Loucy (cell line): ENCODE results near the gene ZCCHC12.

ENCODE experiments used
- H2AFZ ChIP-seq: fragments of 200-600 bp; sonication (generic); 2 replicates; pipeline ENCODE4 v1.6.0; 2016; ENCODE audit warnings: antibody characterized with exemption, mild to moderate bottlenecking, low read length, moderate library complexity
- H3F3A ChIP-seq: fragments of 200-600 bp; 2 replicates; pipeline ENCODE4 v1.6.0; 2016; ENCODE audit warnings: antibody characterized with exemption, low read depth, mild to moderate bottlenecking
- H3K27me3 ChIP-seq: fragments of 200-600 bp; sonication (generic); 2 replicates; pipeline ENCODE4 v1.6.1; 2014; ENCODE audit warnings: low read length, mild to moderate bottlenecking; ENCODE audit not compliant: insufficient read depth, poor library complexity, severe bottlenecking
- H3K36me3 ChIP-seq: fragments of 200-600 bp; sonication (generic); 2 replicates; pipeline ENCODE4 v1.6.1; 2016; ENCODE audit warnings: low read length; ENCODE audit not compliant: insufficient read depth
- H3K4me1 ChIP-seq: fragments of 200-600 bp; sonication (generic); 2 replicates; pipeline ENCODE4 v1.5.1; 2014; ENCODE audit warnings: low read length, mild to moderate bottlenecking; ENCODE audit not compliant: insufficient read depth, poor library complexity, severe bottlenecking
- H3K4me2 ChIP-seq: fragments of 200-600 bp; sonication (generic); 2 replicates; pipeline ENCODE4 v1.6.0; 2014; ENCODE audit warnings: antibody characterized with exemption, low read length, low read depth, mild to moderate bottlenecking; ENCODE audit not compliant: poor library complexity, severe bottlenecking
- H3K4me3 ChIP-seq: fragments of 200-600 bp; sonication (generic); 2 replicates; pipeline ENCODE4 v1.5.1; 2014; ENCODE audit warnings: low read length, mild to moderate bottlenecking, mixed read lengths; ENCODE audit not compliant: poor library complexity, severe bottlenecking
- H3K79me2 ChIP-seq: fragments of 200-600 bp; sonication (generic); 2 replicates; pipeline ENCODE4 v1.6.1; 2014; ENCODE audit warnings: low read length; ENCODE audit not compliant: insufficient read depth
- H3K9ac ChIP-seq: fragments of 200-600 bp; sonication (generic); 2 replicates; pipeline ENCODE4 v1.6.0; 2014; ENCODE audit warnings: mild to moderate bottlenecking, low read depth, low read length, moderate library complexity; ENCODE audit not compliant: poor library complexity, severe bottlenecking
- H3K9me2 ChIP-seq: fragments of 200-600 bp; sonication (generic); replicated peaks from 2 replicates; pipeline ENCODE4 v1.6.1; 2016; ENCODE audit warnings: low read depth, low read length, mixed read lengths
- H3K9me3 ChIP-seq: fragments of 200-600 bp; sonication (generic); 2 replicates; pipeline ENCODE4 v1.6.1; 2014; ENCODE audit warnings: mild to moderate bottlenecking, antibody characterized with exemption, low read length, low read depth; ENCODE audit not compliant: insufficient read depth
- H4K20me1 ChIP-seq: fragments of 200-600 bp; sonication (generic); 2 replicates; pipeline ENCODE4 v1.6.0; 2014; ENCODE audit warnings: antibody characterized with exemption, low read length, mild to moderate bottlenecking; ENCODE audit not compliant: insufficient read depth, poor library complexity, severe bottlenecking
- EZH2phosphoT487 ChIP-seq: fragments of 200-600 bp; IDR thresholded peaks from 2 replicates; pipeline ENCODE4 v1.6.1; 2018; ENCODE audit warnings: antibody characterized with exemption, mild to moderate bottlenecking, moderate library complexity, borderline replicate concordance
- TF ChIP-seq, protein P1 (sequence below): fragments of 200-600 bp; sonication (generic); conservative IDR thresholded peaks from 2 replicates; pipeline ENCODE4 v1.5.1; 2014; ENCODE audit warnings: mild to moderate bottlenecking, antibody characterized with exemption, low read length

Gene ZCCHC12

DNA sequence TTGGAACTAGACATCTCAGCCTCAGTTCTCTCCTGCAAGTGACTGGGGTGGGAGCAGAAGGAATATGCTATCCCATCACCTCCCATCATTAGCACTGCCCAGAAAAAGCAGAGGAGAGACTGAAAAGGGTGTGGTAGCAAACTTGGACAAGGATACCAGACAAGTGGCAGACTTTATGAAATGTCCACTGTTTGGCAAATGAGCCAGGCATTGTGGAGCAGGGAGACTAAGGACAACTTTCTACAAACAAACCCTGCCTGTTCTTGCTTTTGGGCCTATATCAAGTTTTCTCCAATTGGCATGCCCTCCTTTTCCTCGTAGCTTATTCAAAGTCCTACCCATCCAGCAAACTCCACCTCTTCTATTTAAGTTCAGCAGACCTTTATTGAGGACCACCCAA is 41.6 kb downstream of the ZCCHC12 start:
- Histone ChIP-seq H3K27me3 (no peaks in the 10 kb centered on the region), H3K36me3 (no peaks in the 10 kb centered on the region), H3K9me2 (no peaks in the 10 kb centered on the region), H3K4me1 (no peaks in the 10 kb centered on the region), H3K9ac (no peak overlapping the region), H3K9me3 (no peaks in the 10 kb centered on the region), H3F3A (no peaks in the 10 kb centered on the region), H3K4me2 (no peak overlapping the region), H3K79me2 (no peaks in the 10 kb centered on the region), H4K20me1 (no peaks in the 10 kb centered on the region), H2AFZ (no peak overlapping the region), H3K4me3 (no peak overlapping the region)
- TF ChIP-seq, protein P1, sequence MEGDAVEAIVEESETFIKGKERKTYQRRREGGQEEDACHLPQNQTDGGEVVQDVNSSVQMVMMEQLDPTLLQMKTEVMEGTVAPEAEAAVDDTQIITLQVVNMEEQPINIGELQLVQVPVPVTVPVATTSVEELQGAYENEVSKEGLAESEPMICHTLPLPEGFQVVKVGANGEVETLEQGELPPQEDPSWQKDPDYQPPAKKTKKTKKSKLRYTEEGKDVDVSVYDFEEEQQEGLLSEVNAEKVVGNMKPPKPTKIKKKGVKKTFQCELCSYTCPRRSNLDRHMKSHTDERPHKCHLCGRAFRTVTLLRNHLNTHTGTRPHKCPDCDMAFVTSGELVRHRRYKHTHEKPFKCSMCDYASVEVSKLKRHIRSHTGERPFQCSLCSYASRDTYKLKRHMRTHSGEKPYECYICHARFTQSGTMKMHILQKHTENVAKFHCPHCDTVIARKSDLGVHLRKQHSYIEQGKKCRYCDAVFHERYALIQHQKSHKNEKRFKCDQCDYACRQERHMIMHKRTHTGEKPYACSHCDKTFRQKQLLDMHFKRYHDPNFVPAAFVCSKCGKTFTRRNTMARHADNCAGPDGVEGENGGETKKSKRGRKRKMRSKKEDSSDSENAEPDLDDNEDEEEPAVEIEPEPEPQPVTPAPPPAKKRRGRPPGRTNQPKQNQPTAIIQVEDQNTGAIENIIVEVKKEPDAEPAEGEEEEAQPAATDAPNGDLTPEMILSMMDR: no peak
- no peak for TF ChIP-seq EZH2phosphoT487

DNA sequence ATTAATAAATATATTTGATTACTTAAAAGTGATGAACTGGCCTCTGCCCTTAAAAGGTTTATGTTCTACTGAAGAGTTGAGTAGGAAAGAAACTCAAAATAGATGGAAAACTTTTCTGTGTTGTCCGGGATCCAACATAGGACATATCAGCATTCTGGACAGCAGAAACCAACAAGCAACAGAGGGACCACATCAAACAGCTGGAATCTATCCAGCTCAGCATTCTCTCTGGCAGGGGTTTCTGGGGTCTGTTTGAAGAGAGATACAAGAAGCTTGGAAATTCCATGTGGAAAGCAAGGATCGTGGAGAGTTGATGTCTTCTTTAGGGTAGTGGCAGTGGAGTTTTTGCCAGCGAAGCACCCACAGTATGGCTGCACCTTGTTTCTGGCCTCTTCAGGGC is 43.6 kb downstream of the ZCCHC12 start:
- Histone ChIP-seq H3K4me1 (no peaks in the 10 kb centered on the region), H3K79me2 (no peaks in the 10 kb centered on the region), H3K27me3 (no peaks in the 10 kb centered on the region), H3K4me3 (no peak overlapping the region), H3K36me3 (no peaks in the 10 kb centered on the region), H3K4me2 (no peak overlapping the region), H2AFZ (no peak overlapping the region), H3K9me3 (no peaks in the 10 kb centered on the region), H3K9me2 (no peaks in the 10 kb centered on the region), H4K20me1 (no peaks in the 10 kb centered on the region), H3F3A (no peaks in the 10 kb centered on the region), H3K9ac (no peak overlapping the region)
- no peak for TF ChIP-seq EZH2phosphoT487
- TF ChIP-seq, protein P1: no peak

DNA sequence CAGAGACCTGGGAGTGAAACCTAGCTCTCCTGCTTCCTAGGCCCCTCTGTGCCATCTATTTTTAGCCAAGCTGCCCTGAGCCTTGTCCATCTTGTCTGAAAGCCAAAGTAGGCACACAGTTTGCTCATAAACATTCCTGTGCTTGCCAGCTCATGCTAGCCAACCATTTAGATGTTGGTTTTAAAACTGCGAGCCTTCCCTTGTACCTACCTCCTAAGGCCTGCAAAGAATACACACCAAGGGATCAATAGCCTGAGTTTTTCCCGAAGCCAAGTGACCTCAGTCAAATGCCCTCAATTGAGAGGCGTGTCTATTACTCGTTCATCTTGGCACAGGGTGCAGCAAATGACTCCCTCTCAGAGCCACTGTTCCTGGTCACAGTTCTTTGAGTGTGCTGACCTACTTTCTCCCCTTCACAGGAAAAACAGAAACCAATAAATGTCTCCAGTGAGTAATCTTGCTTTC is 48.5 kb downstream of the ZCCHC12 start:
- H3K4me2 ChIP-seq: no peak overlapping the region
- no peaks in the 10 kb centered on the region for H3F3A ChIP-seq

More for the DNA sequence above, 48.5 kb downstream of the ZCCHC12 start:
- Histone ChIP-seq H3K4me1 (no peaks in the 10 kb centered on the region), H3K9me2 (no peaks in the 10 kb centered on the region), H3K4me3 (no peak overlapping the region), H2AFZ (no peak overlapping the region), H4K20me1 (no peaks in the 10 kb centered on the region), H3K9ac (no peak overlapping the region), H3K79me2 (no peaks in the 10 kb centered on the region), H3K9me3 (no peaks in the 10 kb centered on the region), H3K36me3 (no peaks in the 10 kb centered on the region), H3K27me3 (no peaks in the 10 kb centered on the region)
- TF ChIP-seq, protein P1: no peak
- no peak for TF ChIP-seq EZH2phosphoT487
